Measurements from ENCODE around the gene SIX5.

DNA sequence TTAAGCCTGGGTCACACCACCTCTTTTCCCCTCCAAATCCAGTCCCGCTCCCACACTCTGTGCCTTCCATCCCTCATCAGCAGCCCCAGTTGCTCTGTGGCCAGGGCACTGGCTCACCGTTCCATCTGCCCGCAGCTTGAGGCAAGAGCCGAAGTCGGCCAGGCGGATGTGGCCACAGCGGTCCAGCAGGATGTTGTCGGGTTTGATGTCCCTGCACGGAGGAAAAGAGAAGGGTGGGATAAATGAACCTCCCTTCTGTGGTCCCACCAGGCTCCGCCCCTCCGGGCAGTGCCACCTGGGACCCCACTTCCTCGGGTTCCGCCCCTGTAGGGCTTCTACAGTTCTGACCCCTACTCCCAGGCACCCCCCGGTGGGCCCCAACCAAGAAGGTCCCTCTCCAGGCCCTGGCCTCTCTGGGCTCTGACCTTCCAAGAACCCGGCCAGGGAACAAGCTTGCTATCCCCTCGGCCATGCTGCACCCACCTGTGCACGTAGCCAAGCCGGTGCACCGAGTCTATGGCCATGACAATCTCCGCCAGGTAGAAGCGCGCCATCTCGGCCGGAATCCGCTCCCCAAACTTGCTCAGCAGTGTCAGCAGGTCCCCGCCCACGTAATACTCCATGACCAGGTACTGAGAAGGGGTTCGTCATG, 9.1 kb upstream of the SIX5 start:
- TF ChIP-seq EP300 (IDR thresholded peaks at IDR 0.05): no peak
- TF ChIP-seq, protein P1, sequence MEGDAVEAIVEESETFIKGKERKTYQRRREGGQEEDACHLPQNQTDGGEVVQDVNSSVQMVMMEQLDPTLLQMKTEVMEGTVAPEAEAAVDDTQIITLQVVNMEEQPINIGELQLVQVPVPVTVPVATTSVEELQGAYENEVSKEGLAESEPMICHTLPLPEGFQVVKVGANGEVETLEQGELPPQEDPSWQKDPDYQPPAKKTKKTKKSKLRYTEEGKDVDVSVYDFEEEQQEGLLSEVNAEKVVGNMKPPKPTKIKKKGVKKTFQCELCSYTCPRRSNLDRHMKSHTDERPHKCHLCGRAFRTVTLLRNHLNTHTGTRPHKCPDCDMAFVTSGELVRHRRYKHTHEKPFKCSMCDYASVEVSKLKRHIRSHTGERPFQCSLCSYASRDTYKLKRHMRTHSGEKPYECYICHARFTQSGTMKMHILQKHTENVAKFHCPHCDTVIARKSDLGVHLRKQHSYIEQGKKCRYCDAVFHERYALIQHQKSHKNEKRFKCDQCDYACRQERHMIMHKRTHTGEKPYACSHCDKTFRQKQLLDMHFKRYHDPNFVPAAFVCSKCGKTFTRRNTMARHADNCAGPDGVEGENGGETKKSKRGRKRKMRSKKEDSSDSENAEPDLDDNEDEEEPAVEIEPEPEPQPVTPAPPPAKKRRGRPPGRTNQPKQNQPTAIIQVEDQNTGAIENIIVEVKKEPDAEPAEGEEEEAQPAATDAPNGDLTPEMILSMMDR (IDR thresholded peaks at IDR 0.05): no peak

All from suprapubic skin (tissue), 3 donors.